Measurements from ENCODE around the gene FIP1L1. TPM values are rescaled to one million over a fixed set of nuclear protein-coding genes. Genes with fewer than 3 reads are reported as not detected.

The FIP1L1 gene
- total and polyA plus RNA-seq, 2 donors (not counting 1 experiment from before 2014, with no cell fraction given): 19.0 to 79.3 TPM

GRCh38 chr4:53427366-53427765, 49.9 kb downstream of the FIP1L1 start:
- H3K9me3 ChIP-seq (ENCODE audit: control extremely low read depth in 1 of 3, control insufficient read depth in 2 of 3, insufficient read depth in 1 of 3, low read length in 2 of 3): no peaks in the 10 kb centered on the region
- H3K9me3 Mint-ChIP-seq (ENCODE audit: insufficient read depth): no peaks in the 10 kb centered on the region

GRCh38 chr4:53431052-53431451, 53.6 kb downstream of the FIP1L1 start:
- ChIA-PET POLR2A (no interaction called here), CTCF (no interaction called here)
- Histone ChIP-seq H3K9ac (ENCODE audit: low read length) (no peak overlapping the region), H3K4me1 (ENCODE audit: control insufficient read depth in 2 of 2, insufficient read depth in 2 of 2, low read length in 2 of 2) (no peaks in the 10 kb centered on the region), H3K4me3 (ENCODE audit: control extremely low read depth in 1 of 5, extremely low read depth in 1 of 5, insufficient read depth in 1 of 5, low read depth in 2 of 5, low read length in 4 of 5) (no peak overlapping the region), H4K20me1 (ENCODE audit: control insufficient read depth, insufficient read depth, low read length, poor library complexity, severe bottlenecking) (no peaks in the 10 kb centered on the region), H3K27me3 (replicated peaks in 1 of 4; ENCODE audit: control extremely low read depth in 1 of 4, control insufficient read depth in 3 of 4, insufficient read depth in 4 of 4, low read length in 3 of 4) (no peaks in the 10 kb centered on the region), H2AFZ (ENCODE audit: insufficient read depth, low read depth, low read length, poor library complexity, severe bottlenecking) (no peak overlapping the region), H3K9me3 (ENCODE audit: control extremely low read depth in 1 of 3, control insufficient read depth in 2 of 3, insufficient read depth in 1 of 3, low read length in 2 of 3) (no peaks in the 10 kb centered on the region), H3K79me2 (ENCODE audit: control insufficient read depth, insufficient read depth, low read length) (no peaks in the 10 kb centered on the region), H3K36me3 (replicated peaks in 1 of 2; ENCODE audit: control extremely low read depth in 1 of 2, control insufficient read depth in 1 of 2, extremely low read depth in 1 of 2, insufficient read depth in 2 of 2, low read length in 1 of 2) (peaks cover 2 to 52% of the 10 kb centered on the region in 2 experiments), H3K27ac (ENCODE audit: low read length in 2 of 2) (no peak overlapping the region), H3K4me2 (replicated peaks; ENCODE audit: low read depth, low read length, poor library complexity, severe bottlenecking) (no peak overlapping the region)
- ATAC-seq (ENCODE audit: low read depth) (no peak), DNase-seq (no peak)
- no peak for TF ChIP-seq CTCF (IDR thresholded peaks at IDR 0.05)
- TF ChIP-seq EZH2 (IDR thresholded peaks at IDR 0.05; ENCODE audit: borderline replicate concordance, insufficient read depth, low read depth, low read length, poor library complexity, severe bottlenecking): no peak
- Mint-ChIP-seq H3K27me3 (no peaks in the 10 kb centered on the region), H3K4me3 (no peak overlapping the region), H3K9me3 (ENCODE audit: insufficient read depth) (no peaks in the 10 kb centered on the region), H3K4me1 (peaks cover 2% of the 10 kb centered on the region), H3K27ac (no peak overlapping the region)
- intact Hi-C loops (cut with micrococcal nuclease): loop anchor here (10.0 kb wide), 1 partner anchor 46 kb away; no protein-coding TSS in a partner anchor
- WGBS (ENCODE audit: insufficient coverage): no CpG with 5 or more reads among the region's 5 CpGs

More at GRCh38 chr4:53427366-53427765, 49.9 kb downstream of the FIP1L1 start:
- ChIA-PET CTCF (no interaction called here), POLR2A (no interaction called here)
- Mint-ChIP-seq H3K4me1 (peaks cover 2% of the 10 kb centered on the region), H3K27ac (no peak overlapping the region), H3K27me3 (no peaks in the 10 kb centered on the region), H3K4me3 (no peak overlapping the region)
- DNase-seq: no peak
- no peak for ATAC-seq (ENCODE audit: low read depth)
- H3K79me2 ChIP-seq (ENCODE audit: control insufficient read depth, insufficient read depth, low read length): no peaks in the 10 kb centered on the region
- H3K9ac ChIP-seq (ENCODE audit: low read length): no peak overlapping the region
- H3K4me1 ChIP-seq (ENCODE audit: control insufficient read depth in 2 of 2, insufficient read depth in 2 of 2, low read length in 2 of 2): no peaks in the 10 kb centered on the region
- no peaks in the 10 kb centered on the region for H3K27me3 ChIP-seq (replicated peaks in 1 of 4; ENCODE audit: control extremely low read depth in 1 of 4, control insufficient read depth in 3 of 4, insufficient read depth in 4 of 4, low read length in 3 of 4)
- TF ChIP-seq EZH2 (IDR thresholded peaks at IDR 0.05; ENCODE audit: borderline replicate concordance, insufficient read depth, low read depth, low read length, poor library complexity, severe bottlenecking): no peak
- no peak for TF ChIP-seq CTCF (IDR thresholded peaks at IDR 0.05)
- no peak overlapping the region for H3K27ac ChIP-seq (ENCODE audit: low read length in 2 of 2)
- H3K36me3 ChIP-seq (replicated peaks in 1 of 2; ENCODE audit: control extremely low read depth in 1 of 2, control insufficient read depth in 1 of 2, extremely low read depth in 1 of 2, insufficient read depth in 2 of 2, low read length in 1 of 2): peaks cover 2 to 39% of the 10 kb centered on the region in 2 experiments
- no peak overlapping the region for H2AFZ ChIP-seq (ENCODE audit: insufficient read depth, low read depth, low read length, poor library complexity, severe bottlenecking)
- no peak overlapping the region for H3K4me2 ChIP-seq (replicated peaks; ENCODE audit: low read depth, low read length, poor library complexity, severe bottlenecking)
- no peak overlapping the region for H3K4me3 ChIP-seq (ENCODE audit: control extremely low read depth in 1 of 5, extremely low read depth in 1 of 5, insufficient read depth in 1 of 5, low read depth in 2 of 5, low read length in 4 of 5)
- H4K20me1 ChIP-seq (ENCODE audit: control insufficient read depth, insufficient read depth, low read length, poor library complexity, severe bottlenecking): no peaks in the 10 kb centered on the region
- intact Hi-C loops (cut with micrococcal nuclease): no loop called here

Data from B cell (primary cell).